RKO (cell line): ENCODE results near the gene OR2T1.
"Not testable (repeated sequence)": the region's sequence is repeated elsewhere in the genome, so short reads cannot be mapped to it uniquely, and the experiment has no call there.

Experiments
- DNase-seq: peaks from one replicate; pipeline ENCODE4 v3.0.0-alpha.2; 2016; ENCODE audit warnings: low spot score

The OR2T1 gene

DNA sequence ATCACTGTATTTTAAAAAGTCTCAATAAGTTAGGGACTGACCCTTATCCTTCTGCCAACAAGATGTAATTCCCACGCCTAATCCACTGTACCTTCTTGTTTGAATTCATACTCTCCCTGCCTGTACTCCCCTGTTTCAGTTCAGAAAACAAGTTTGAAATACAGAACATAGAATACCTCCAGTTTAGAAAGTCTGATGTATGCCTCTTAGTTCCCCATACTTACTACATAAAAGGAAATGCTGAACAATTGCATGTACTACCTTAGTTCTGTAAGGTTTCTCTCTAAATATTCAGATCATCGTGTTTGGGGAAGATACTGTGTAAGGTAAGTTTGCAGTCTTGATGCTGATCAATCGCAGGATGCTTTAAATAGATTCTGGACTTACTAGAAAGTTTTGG lies 33.5 kb downstream of the OR2T1 start:
- not testable (repeated sequence) for DNase-seq

DNA sequence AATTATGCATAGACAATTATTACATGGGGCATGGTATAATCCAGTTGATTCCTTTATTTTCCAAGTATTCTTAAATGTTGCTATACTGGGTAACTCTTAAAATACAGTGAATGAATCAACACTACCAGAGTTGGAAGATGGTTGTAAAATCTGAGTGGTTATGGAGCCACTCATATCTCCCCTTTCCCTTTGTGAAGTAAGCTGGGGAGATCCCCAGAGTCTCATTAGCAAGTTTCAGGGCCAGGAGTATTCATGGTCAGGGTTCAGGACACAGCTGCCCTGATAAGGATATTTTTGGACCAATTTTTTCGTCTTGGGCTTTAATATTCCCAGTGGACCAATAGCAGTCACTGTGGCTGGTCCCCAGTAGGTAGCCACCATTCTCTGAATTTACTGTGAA lies 35.8 kb downstream of the OR2T1 start:
- DNase-seq: not testable (repeated sequence)

- not testable (repeated sequence) for DNase-seq
Measured at GRCh38 chr1:248439283-248439682, 36.4 kb downstream of the OR2T1 start.

DNA sequence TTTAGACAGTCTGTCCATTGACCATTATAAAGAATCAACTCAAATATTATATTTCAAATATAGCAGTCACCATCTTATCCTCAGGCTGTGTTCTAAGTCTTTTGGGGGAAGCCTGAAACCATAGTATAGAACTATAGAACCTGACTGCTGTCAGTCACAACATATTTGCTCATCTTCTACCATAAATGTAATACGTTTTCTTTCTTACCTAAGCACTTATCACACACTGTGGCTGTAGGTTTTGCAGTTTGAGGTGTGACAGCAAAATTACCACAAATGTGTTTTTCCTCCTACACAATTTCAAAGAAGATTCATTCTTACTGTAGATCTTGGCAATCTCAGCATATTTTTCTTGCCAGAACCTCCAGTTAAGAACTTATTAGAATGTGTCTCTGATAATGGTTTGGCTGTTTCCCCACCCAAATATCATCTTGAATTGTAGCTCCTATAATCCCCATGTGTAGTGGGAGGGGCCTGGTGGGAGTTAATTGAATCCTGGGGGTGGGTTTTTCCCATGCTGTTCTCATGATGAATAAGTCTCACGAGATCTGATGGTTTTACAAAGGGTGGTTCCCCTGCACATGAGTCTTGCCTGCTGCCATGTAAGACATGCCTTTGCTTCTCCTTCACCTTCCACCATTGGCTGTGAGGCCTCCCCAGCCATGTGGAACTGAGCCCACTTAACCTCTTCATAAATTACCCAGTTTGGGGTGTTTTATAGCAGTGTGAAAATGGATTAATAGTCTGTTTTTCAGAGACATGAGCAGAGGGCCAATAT lies 39.8 kb downstream of the OR2T1 start:
- not testable (repeated sequence) for DNase-seq

GRCh38 chr1:248444603-248445002 lies 41.8 kb downstream of the OR2T1 start:
- DNase-seq: not testable (repeated sequence)

- DNase-seq: not testable (repeated sequence)
Measured at GRCh38 chr1:248445399-248445798, 42.6 kb downstream of the OR2T1 start, which contains the start of gene OR2T2. TSS of gene OR2T2 (plus strand) at chr1:248445637. CDS start at chr1:248452798, 7,161 bp downstream.

DNA sequence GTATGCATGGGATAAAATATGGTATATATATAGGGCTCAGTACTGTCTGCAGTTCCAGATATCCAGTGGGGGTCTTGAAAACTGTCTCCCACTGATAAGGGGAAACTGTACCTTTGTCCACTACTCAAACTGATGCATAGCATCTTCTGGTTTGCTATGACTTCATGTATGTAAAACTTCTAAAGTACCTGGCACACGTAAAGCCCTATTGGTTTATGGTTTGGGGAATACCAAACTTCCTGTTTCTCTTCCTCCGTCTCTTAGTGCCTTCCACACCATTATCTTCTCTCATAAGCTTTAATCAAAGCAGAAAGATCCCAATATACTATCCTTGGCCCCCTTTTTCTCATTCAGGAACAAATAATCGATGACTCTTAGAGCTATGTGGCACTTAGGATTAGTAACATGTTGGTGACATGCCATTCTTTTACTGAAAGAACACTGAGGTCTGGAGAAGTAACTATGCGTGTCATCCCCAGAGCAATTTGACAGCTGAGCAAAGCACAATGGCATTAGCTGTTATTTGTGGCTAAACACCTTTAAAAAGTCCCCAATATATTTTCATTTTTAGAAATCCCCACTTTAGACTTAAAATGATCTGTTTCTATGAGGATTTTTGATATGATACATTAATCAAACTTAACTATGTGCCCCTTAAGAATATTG lies 45.7 kb downstream of the OR2T1 start:
- DNase-seq: not testable (repeated sequence)

GRCh38 chr1:248449821-248450465 lies 47.1 kb downstream of the OR2T1 start:
- not testable (repeated sequence) for DNase-seq

- not testable (repeated sequence) for DNase-seq
Measured at GRCh38 chr1:248450466-248451145, 47.8 kb downstream of the OR2T1 start.

DNA sequence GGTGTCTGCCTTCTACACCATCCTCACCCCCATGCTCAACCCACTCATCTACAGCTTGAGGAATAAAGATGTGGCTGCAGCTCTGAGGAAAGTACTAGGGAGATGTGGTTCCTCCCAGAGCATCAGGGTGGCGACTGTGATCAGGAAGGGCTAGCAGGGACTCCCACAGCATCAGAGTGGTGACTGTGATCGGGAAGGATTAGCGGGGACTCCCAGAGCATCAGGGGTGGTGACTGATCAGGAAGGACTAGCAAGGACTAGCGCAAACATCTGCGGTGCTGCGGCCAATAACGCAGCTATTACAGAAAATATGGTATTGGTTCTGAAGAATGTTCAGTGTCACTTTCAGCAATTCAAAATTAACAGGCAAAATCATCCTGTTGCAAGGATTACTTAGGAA lies 50.8 kb downstream of the OR2T1 start:
- DNase-seq: not testable (repeated sequence)

- not testable (repeated sequence) for DNase-seq
Measured at GRCh38 chr1:248455045-248455444, 52.2 kb downstream of the OR2T1 start.

GRCh38 chr1:248456635-248457034 lies 53.8 kb downstream of the OR2T1 start:
- DNase-seq: not testable (repeated sequence)
